GM12878 (cell line): ENCODE measurements around the gene CDH1. TPM values are rescaled to one million over a fixed set of nuclear protein-coding genes. Genes with fewer than 3 reads are reported as not detected.

Experiments used
- ATAC-seq: fragments of 200-7000 bp; cut with Tn5 transposase; 3 replicates; pipeline ENCODE4 v1.9.1; 2020; ENCODE audit warnings: mild to moderate bottlenecking, moderate library complexity
- BruUV-seq: library from RNA; stranded (reverse); fragments of 400-500 nt; replicated peaks from 2 replicates; lab custom pipeline; 2021; lab: Mats Ljungman, UMichigan
- CTCF ChIA-PET: fragments of 300-600 bp; sonication (Branson Sonifier 250); formaldehyde crosslinking; extraction: SDS; loops from one replicate; lab custom pipeline; 2021; ENCODE audit warnings: inconsistent platforms; lab: Yijun Ruan, JAX
- POLR2A ChIA-PET: fragments of 350-600 bp; formaldehyde crosslinking; extraction: SDS; loops from one replicate; lab custom pipeline; 2021; ENCODE audit warnings: inconsistent platforms; lab: Charles Lee
- RAD21 ChIA-PET: fragments of 300-600 bp; sonication (Branson Sonifier 250); formaldehyde crosslinking; loops from one replicate; lab custom pipeline; 2023; ENCODE audit warnings: antibody characterized with exemption; ENCODE audit not compliant: unreplicated experiment; lab: Charles Lee
- SMC1A ChIA-PET: fragments of 300-600 bp; sonication (Branson Sonifier 250); formaldehyde crosslinking; loops from one replicate; lab custom pipeline; 2023; ENCODE audit not compliant: unreplicated experiment, uncharacterized antibody; lab: Charles Lee
- DNase-seq: peaks from one replicate; pipeline ENCODE4 v3.0.0-alpha.2; 2011; ENCODE audit warnings: low read depth, low spot score
- FAIRE-seq: peaks from 3 replicates; lab custom pipeline; 2011; peaks lifted over from hg19 to GRCh38; lab: Jason Lieb, UNC
- H2AFZ ChIP-seq: 2 replicates; pipeline ENCODE4 v1.6.0; 2011; ENCODE audit warnings: low read depth, low read length, control low read depth; ENCODE audit not compliant: control insufficient read depth
- H3K27ac ChIP-seq: 2 replicates; pipeline ENCODE4 v1.5.1; 2011; ENCODE audit warnings: control low read depth; ENCODE audit not compliant: control insufficient read depth, insufficient read depth
- H3K27me3 ChIP-seq, 2 experiments: replicated peaks in 1 of 2; 2 replicates each; pipeline versions ENCODE4 v1.6.0 to v1.6.1; 2011; ENCODE audit warnings: low read length in 1 of 2; ENCODE audit not compliant: control insufficient read depth in 2 of 2, insufficient read depth in 2 of 2
- H3K36me3 ChIP-seq, 2 experiments: 2 replicates each; pipeline ENCODE4 v1.5.1; 2011; ENCODE audit warnings: low read length in 1 of 2; ENCODE audit not compliant: control insufficient read depth in 2 of 2, insufficient read depth in 2 of 2
- H3K4me1 ChIP-seq: 2 replicates; pipeline ENCODE4 v1.6.1; 2011; ENCODE audit warnings: mild to moderate bottlenecking, low read length, moderate library complexity, mixed read lengths; ENCODE audit not compliant: control insufficient read depth, insufficient read depth
- H3K4me2 ChIP-seq: 2 replicates; pipeline ENCODE4 v1.6.0; 2011; ENCODE audit warnings: control low read depth; ENCODE audit not compliant: control insufficient read depth, insufficient read depth
- H3K4me3 ChIP-seq: fragments of 200-600 bp; sonication (generic); 2 replicates; pipeline ENCODE4 v1.5.1; 2016
- H3K79me2 ChIP-seq: 2 replicates; pipeline ENCODE4 v1.6.0; 2011; ENCODE audit warnings: low read length; ENCODE audit not compliant: control insufficient read depth, insufficient read depth
- H3K9ac ChIP-seq: 2 replicates; pipeline ENCODE4 v1.8.0; 2011; ENCODE audit warnings: low read length, control low read depth, mixed read lengths; ENCODE audit not compliant: control insufficient read depth, insufficient read depth
- H3K9me3 ChIP-seq: replicated peaks from 3 replicates; pipeline ENCODE4 v1.5.1; 2011; ENCODE audit warnings: mild to moderate bottlenecking, low read length; ENCODE audit not compliant: control insufficient read depth, insufficient read depth
- H4K20me1 ChIP-seq: 2 replicates; pipeline ENCODE4 v1.6.0; 2011; ENCODE audit not compliant: control insufficient read depth, insufficient read depth
- HDAC6 ChIP-seq: fragments of 200-600 bp; sonication (generic); IDR thresholded peaks from one replicate; pipeline ENCODE4 v1.8.0; 2017; ENCODE audit warnings: antibody characterized with exemption; ENCODE audit not compliant: unreplicated experiment
- HSF1 ChIP-seq: fragments of 150-350 bp; IDR thresholded peaks from 2 replicates; pipeline ENCODE4 v1.6.1; 2014; ENCODE audit warnings: mild to moderate bottlenecking, low read depth, low read length
- PKNOX1 ChIP-seq: fragments of 450-650 bp; IDR thresholded peaks from 2 replicates; pipeline ENCODE4 v1.6.1; 2016; ENCODE audit warnings: mild to moderate bottlenecking
- TAF1 ChIP-seq: IDR thresholded peaks from 2 replicates; pipeline ENCODE4 v1.6.1; 2011; ENCODE audit warnings: mild to moderate bottlenecking, low read depth, low read length, borderline replicate concordance
- ZNF384 ChIP-seq: IDR thresholded peaks from 2 replicates; pipeline ENCODE4 v1.6.1; 2012; ENCODE audit warnings: low read depth, mild to moderate bottlenecking, low read length, improper control_type of control experiment, borderline replicate concordance
- ZNF622 ChIP-seq: fragments of 450-650 bp; IDR thresholded peaks from 2 replicates; pipeline ENCODE4 v1.6.1; 2017; ENCODE audit warnings: mild to moderate bottlenecking, inconsistent platforms
- WGBS: methylation state at CpG from one replicate; pipeline ENCODE4 v1.1.6; 2016; ENCODE audit warnings: low lambda C conversion rate; ENCODE audit not compliant: insufficient replicate concordance, insufficient coverage; ENCODE audit errors: missing lambda C conversion rate; 5-methylcytosine and 5-hydroxymethylcytosine counted together
- in situ Hi-C: fragments of 300-500 bp; cut with MboI; formaldehyde crosslinking; loops from 9 replicates; pipeline ENCODE4 v1.14.3; 2018; ENCODE audit warnings: mixed read lengths
- intact Hi-C: fragments of 100-400 bp; cut with micrococcal nuclease; formaldehyde crosslinking; loops from one replicate; pipeline ENCODE4 v1.14.2; 2022; ENCODE audit not compliant: unreplicated experiment
- polyA plus RNA-seq, 11 experiments: library from polyadenylated mRNA; depleted of rRNA in 4 of 11; unstranded in 6 of 11; stranded (reverse) in 5 of 11; fragments of >200 nt; fragmentation: Nextera tagmentation in 4 of 11; fragmentation: Illumina TruSeq in 1 of 11; extraction: Ambion mirVana in 4 of 11; extraction: Trizol in 1 of 11; gene quantifications; 1 replicate in 1 of 11; 2 replicates in 10 of 11; pipeline versions ENCODE4 v1.2.1 to v1.2.3, GENCODE V29; 2011 to 2016; ENCODE audit warnings: inconsistent platforms in 2 of 11, missing spikeins in 2 of 11, low read depth in 1 of 11
- total RNA-seq, 4 experiments: library from RNA; depleted of rRNA in 3 of 4; stranded (reverse); fragments of >200 nt in 3 of 4; fragmentation: Illumina TruSeq in 1 of 4; extraction: Trizol in 1 of 4; gene quantifications; 2 replicates each; pipeline versions ENCODE4 v1.2.1 to v1.2.3, GENCODE V29; 2013 to 2021
- TF ChIP-seq, protein P1 (sequence below): fragments of 450-650 bp; IDR thresholded peaks from 2 replicates; pipeline ENCODE4 v1.6.1; 2016; ENCODE audit warnings: mild to moderate bottlenecking

The CDH1 gene
- total and polyA plus RNA-seq, 10 of the 15 experiments (the other 5 are each of a cell fraction or from before 2014, with no cell fraction given): 2.2 to 30.6 (median 17.7) TPM

- intact Hi-C loops: no loop called here
Measured at GRCh38 chr16:68768771-68769170, 31.7 kb downstream of the CDH1 start.

More at GRCh38 chr16:68768771-68769170, 31.7 kb downstream of the CDH1 start:
- Histone ChIP-seq H3K79me2 (no peaks in the 10 kb centered on the region), H3K27ac (no peak overlapping the region), H3K27me3 (no peaks in the 10 kb centered on the region), H3K9ac (no peak overlapping the region), H3K36me3 (no peaks in the 10 kb centered on the region), H3K4me2 (no peak overlapping the region), H4K20me1 (no peaks in the 10 kb centered on the region), H3K9me3 (no peaks in the 10 kb centered on the region; the same call in 2 of the 3 replicates), H2AFZ (no peak overlapping the region), H3K4me3 (no peak overlapping the region), H3K4me1 (peaks cover 14% of the 10 kb centered on the region)
- no TSS peak for BruUV-seq
- ChIA-PET SMC1A (interaction anchor here (0.8 to 1.7 kb wide), 10 partner anchors 9 to 54 kb away, joined by 3 to 11 read pairs (median 4); no protein-coding TSS in a partner anchor), CTCF (interaction anchor here (0.6 to 3.4 kb wide), 5 partner anchors 8 to 508 kb away, joined by 3 to 12 read pairs (median 3); no protein-coding TSS in a partner anchor), POLR2A (interaction anchor here (1.2 kb wide), 2 partner anchors 11 to 29 kb away, joined by 3 to 5 read pairs; no protein-coding TSS in a partner anchor), RAD21 (interaction anchor here (0.9 to 1.5 kb wide), 3 partner anchors 12 to 49 kb away, joined by 3 to 6 read pairs (median 4); no protein-coding TSS in a partner anchor)
- no peak for FAIRE-seq
- no peak for DNase-seq
- ATAC-seq: no peak
- TF ChIP-seq ZNF622 (no peak), TAF1 (no peak), ZNF384 (no peak), HSF1 (no peak), PKNOX1 (no peak), HDAC6 (no peak)
- TF ChIP-seq, protein P1, sequence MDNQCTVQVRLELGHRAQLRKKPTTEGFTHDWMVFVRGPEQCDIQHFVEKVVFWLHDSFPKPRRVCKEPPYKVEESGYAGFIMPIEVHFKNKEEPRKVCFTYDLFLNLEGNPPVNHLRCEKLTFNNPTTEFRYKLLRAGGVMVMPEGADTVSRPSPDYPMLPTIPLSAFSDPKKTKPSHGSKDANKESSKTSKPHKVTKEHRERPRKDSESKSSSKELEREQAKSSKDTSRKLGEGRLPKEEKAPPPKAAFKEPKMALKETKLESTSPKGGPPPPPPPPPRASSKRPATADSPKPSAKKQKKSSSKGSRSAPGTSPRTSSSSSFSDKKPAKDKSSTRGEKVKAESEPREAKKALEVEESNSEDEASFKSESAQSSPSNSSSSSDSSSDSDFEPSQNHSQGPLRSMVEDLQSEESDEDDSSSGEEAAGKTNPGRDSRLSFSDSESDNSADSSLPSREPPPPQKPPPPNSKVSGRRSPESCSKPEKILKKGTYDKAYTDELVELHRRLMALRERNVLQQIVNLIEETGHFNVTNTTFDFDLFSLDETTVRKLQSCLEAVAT: no peak
- 72% methylated on average over 2 of the region's 2 CpGs for WGBS
- in situ Hi-C loops: loop anchor here (25.0 kb wide), 1 partner anchor 1644 kb away; no protein-coding TSS in a partner anchor
